Hepatic stellate cell (primary cell): ENCODE data around the gene PFKFB4.

Experiments used
- DNase-seq: peaks from one replicate; pipeline ENCODE4 v3.0.0; 2011; ENCODE audit warnings: low spot score

PFKFB4 gene

GRCh38 chr3:48584836-48585235, 28.2 kb upstream of the PFKFB4 start:
- no peak for DNase-seq

GRCh38 chr3:48581621-48582481, 25.2 kb upstream of the PFKFB4 start:
- no peak for DNase-seq

- DNase-seq, result no peak
Observed at GRCh38 chr3:48576647-48577046, 20.0 kb upstream of the PFKFB4 start.

- no peak for DNase-seq
Observed at GRCh38 chr3:48575366-48575765, 18.8 kb upstream of the PFKFB4 start.

- DNase-seq, result no peak
Observed at GRCh38 chr3:48573973-48574585, 17.5 kb upstream of the PFKFB4 start.

- no peak for DNase-seq
Observed at GRCh38 chr3:48572517-48572916, 15.9 kb upstream of the PFKFB4 start.

- no peak for DNase-seq
Observed at GRCh38 chr3:48571938-48572337, 15.3 kb upstream of the PFKFB4 start.

- DNase-seq, result no peak
Observed at GRCh38 chr3:48569808-48570450, 13.3 kb upstream of the PFKFB4 start.

GRCh38 chr3:48569400-48569799, 12.8 kb upstream of the PFKFB4 start:
- no peak for DNase-seq

- no peak for DNase-seq
Observed at GRCh38 chr3:48568476-48568875, 11.9 kb upstream of the PFKFB4 start.

GRCh38 chr3:48567500-48567899, 10.9 kb upstream of the PFKFB4 start:
- no peak for DNase-seq

GRCh38 chr3:48567090-48567489, 10.5 kb upstream of the PFKFB4 start:
- DNase-seq, result no peak

- no peak for DNase-seq
Observed at GRCh38 chr3:48566401-48566760, 9.8 kb upstream of the PFKFB4 start.

GRCh38 chr3:48565591-48566400, 9.2 kb upstream of the PFKFB4 start:
- peak; percentile 94 for DNase-seq

GRCh38 chr3:48565186-48565585, 8.6 kb upstream of the PFKFB4 start:
- DNase-seq, result no peak

GRCh38 chr3:48564667-48565066, 8.1 kb upstream of the PFKFB4 start:
- DNase-seq, result no peak

GRCh38 chr3:48564022-48564421, 7.4 kb upstream of the PFKFB4 start:
- peak; percentile 90 for DNase-seq

GRCh38 chr3:48563382-48563918, 6.8 kb upstream of the PFKFB4 start, which contains the start of gene UCN2:
TSS of gene UCN2 (minus strand) at chr3:48563781. CDS start at chr3:48563124, 657 bp downstream.
- DNase-seq, result no peak

GRCh38 chr3:48562367-48563095, 5.9 kb upstream of the PFKFB4 start:
- DNase-seq, result no peak

- DNase-seq, result peak; percentile 84
Observed at GRCh38 chr3:48561045-48561736, 4.6 kb upstream of the PFKFB4 start.

GRCh38 chr3:48560648-48561018, 4.0 kb upstream of the PFKFB4 start:
- peak; percentile 53 for DNase-seq
